Peyer's patch (tissue), 4 donors: Measurements from ENCODE around the gene C4BPA. TPM values are rescaled to one million over a fixed set of nuclear protein-coding genes. Genes with fewer than 3 reads are reported as not detected.

Source experiments
- DNase-seq, 3 donors: peaks; one replicate each; pipeline ENCODE4 v3.0.0-alpha.2; 2017 to 2019
- H3K27ac ChIP-seq, 4 donors: fragments of 200-600 bp; sonication (generic); one replicate each; pipeline ENCODE4 v1.5.1; 2016 to 2019
- H3K27me3 ChIP-seq, 2 donors: fragments of 200-600 bp; sonication (generic); one replicate each; pipeline ENCODE4 v1.5.1; 2019
- H3K36me3 ChIP-seq, 3 donors: fragments of 200-600 bp; sonication (generic); one replicate each; pipeline ENCODE4 v1.5.1; 2016 to 2019
- H3K4me1 ChIP-seq, 4 donors: fragments of 200-600 bp; sonication (generic); one replicate each; pipeline ENCODE4 v1.5.1; 2016 to 2019
- H3K4me3 ChIP-seq, 4 donors: fragments of 200-600 bp; sonication (generic); 1 replicate in 3 of 4; 2 replicates in 1 of 4; pipeline ENCODE4 v1.5.1; 2016 to 2019; ENCODE audit warnings: mild to moderate bottlenecking in 1 of 4
- H3K9me3 ChIP-seq, 4 donors: fragments of 200-600 bp; sonication (generic); one replicate each; pipeline ENCODE4 v1.5.1; 2016 to 2019; ENCODE audit warnings: mild to moderate bottlenecking in 1 of 4
- CTCF ChIP-seq, 6 experiments: fragments of 450-650 bp in 4 of 6; fragments of 200-600 bp in 2 of 6; sonication (generic) in 1 of 6; IDR thresholded peaks; one replicate each; pipeline ENCODE4 v1.5.1; 2017 to 2019; ENCODE audit warnings: antibody characterized with exemption in 6 of 6, mild to moderate bottlenecking in 3 of 6, moderate library complexity in 1 of 6
- POLR2A ChIP-seq, 2 donors: fragments of 450-650 bp; IDR thresholded peaks; one replicate each; pipeline ENCODE4 v1.5.1; 2017; ENCODE audit warnings: antibody characterized with exemption in 2 of 2, mild to moderate bottlenecking in 2 of 2, moderate library complexity in 2 of 2
- total RNA-seq, 4 donors: library from RNA; depleted of rRNA; stranded (reverse); fragments of >200 nt; gene quantifications; one replicate each; pipeline ENCODE4 v1.1.0, GENCODE V29; 2016

C4BPA gene
- total RNA-seq, 4 donors from 2014 or later = 0.67 to 2.6 (median 1.2) TPM; not detected in 1

GRCh38 chr1:207155028-207155427 is 51.0 kb downstream of the C4BPA start:
- H3K4me3 ChIP-seq = no peak overlapping the region
- no peak overlapping the region for H3K27ac ChIP-seq
- H3K9me3 ChIP-seq = peaks cover 0 to 6% (median 0%) of the 10 kb centered on the region in 4 donors
- no peaks in the 10 kb centered on the region for H3K36me3 ChIP-seq
- DNase-seq = no peak
- TF ChIP-seq POLR2A (IDR thresholded peaks at IDR 0.05) = no peak
- TF ChIP-seq CTCF (IDR thresholded peaks at IDR 0.05) = no peak
- H3K4me1 ChIP-seq = no peaks in the 10 kb centered on the region
- no peaks in the 10 kb centered on the region for H3K27me3 ChIP-seq

GRCh38 chr1:207156095-207156494 is 52.1 kb downstream of the C4BPA start:
- Histone ChIP-seq H3K27me3 (no peaks in the 10 kb centered on the region), H3K4me3 (no peak overlapping the region), H3K36me3 (no peaks in the 10 kb centered on the region), H3K4me1 (no peaks in the 10 kb centered on the region), H3K27ac (no peak overlapping the region), H3K9me3 (peaks cover 0 to 6% (median 0%) of the 10 kb centered on the region in 4 donors)
- no peak for DNase-seq
- TF ChIP-seq POLR2A (IDR thresholded peaks at IDR 0.05) (no peak), CTCF (IDR thresholded peaks at IDR 0.05) (no peak)

GRCh38 chr1:207156826-207157225 is 52.8 kb downstream of the C4BPA start:
- Histone ChIP-seq H3K4me3 (no peak overlapping the region), H3K9me3 (peaks cover 0 to 3% (median 0%) of the 10 kb centered on the region in 4 donors), H3K4me1 (no peaks in the 10 kb centered on the region), H3K27me3 (no peaks in the 10 kb centered on the region), H3K36me3 (no peaks in the 10 kb centered on the region), H3K27ac (no peak overlapping the region)
- no peak for TF ChIP-seq POLR2A (IDR thresholded peaks at IDR 0.05)
- no peak for TF ChIP-seq CTCF (IDR thresholded peaks at IDR 0.05)
- DNase-seq = no peak

GRCh38 chr1:207164086-207164485 is 60.1 kb downstream of the C4BPA start:
- Histone ChIP-seq H3K27me3 (no peaks in the 10 kb centered on the region), H3K36me3 (no peaks in the 10 kb centered on the region), H3K4me1 (no peaks in the 10 kb centered on the region), H3K9me3 (no peaks in the 10 kb centered on the region), H3K4me3 (no peak overlapping the region), H3K27ac (no peak overlapping the region)
- DNase-seq = no peak
- TF ChIP-seq CTCF (IDR thresholded peaks at IDR 0.05) (no peak), POLR2A (IDR thresholded peaks at IDR 0.05) (no peak)

- H3K4me1 ChIP-seq = no peaks in the 10 kb centered on the region
- no peaks in the 10 kb centered on the region for H3K36me3 ChIP-seq
- H3K4me3 ChIP-seq = no peak overlapping the region
- H3K27ac ChIP-seq = peak overlapping the region in 1 of 4 donors; percentile 16
- TF ChIP-seq CTCF (IDR thresholded peaks at IDR 0.05) = no peak
- no peak for TF ChIP-seq POLR2A (IDR thresholded peaks at IDR 0.05)
- DNase-seq = no peak
- no peaks in the 10 kb centered on the region for H3K9me3 ChIP-seq
- H3K27me3 ChIP-seq = no peaks in the 10 kb centered on the region
Observed at GRCh38 chr1:207172321-207172720, 68.3 kb downstream of the C4BPA start.

GRCh38 chr1:207172885-207173284 is 68.9 kb downstream of the C4BPA start:
- Histone ChIP-seq H3K4me1 (no peaks in the 10 kb centered on the region), H3K36me3 (no peaks in the 10 kb centered on the region), H3K27me3 (no peaks in the 10 kb centered on the region), H3K9me3 (no peaks in the 10 kb centered on the region), H3K4me3 (no peak overlapping the region), H3K27ac (peak overlapping the region in 1 of 4 donors; percentile 5)
- DNase-seq = no peak
- TF ChIP-seq CTCF (IDR thresholded peaks at IDR 0.05) = no peak
- TF ChIP-seq POLR2A (IDR thresholded peaks at IDR 0.05) = no peak
